Measurements from ENCODE around the gene FOXQ1. TPM values are rescaled to one million over a fixed set of nuclear protein-coding genes. Genes with fewer than 3 reads are reported as not detected.

The FOXQ1 gene
- total RNA-seq, 1 donor from 2014 or later: 0.39 TPM

DNA sequence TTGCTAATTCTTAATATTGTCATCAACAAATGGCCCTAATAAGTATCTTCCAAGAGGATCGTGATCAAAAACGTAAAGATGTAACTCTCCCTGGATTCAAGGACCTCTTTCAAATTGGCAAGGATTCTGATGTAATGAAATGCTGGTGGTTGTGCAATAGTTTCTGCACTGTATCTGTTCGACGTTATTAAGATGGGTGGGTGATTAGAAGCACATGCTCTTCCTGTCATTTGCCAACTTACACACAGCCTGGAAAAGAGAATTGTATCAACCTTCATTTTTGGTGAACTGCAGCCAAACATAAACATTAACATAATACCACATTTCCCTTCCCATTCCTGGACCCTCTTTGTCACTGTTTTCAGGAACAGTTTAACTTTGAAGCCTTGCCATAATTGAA lies 9.8 kb downstream of the FOXQ1 start:
- Histone ChIP-seq H3K9ac (ENCODE audit: low read length) (no peak overlapping the region), H3K27ac (ENCODE audit: low read depth, low read length) (no peak overlapping the region), H3K36me3 (ENCODE audit: insufficient read depth, low read length) (no peaks in the 10 kb centered on the region), H3K4me3 (ENCODE audit: insufficient read depth, low read depth, low read length) (no peak overlapping the region), H4K20me1 (ENCODE audit: insufficient read depth, low read length) (no peaks in the 10 kb centered on the region), H3K79me2 (ENCODE audit: insufficient read depth, low read length) (no peaks in the 10 kb centered on the region), H3K27me3 (ENCODE audit: insufficient read depth, low read length) (no peaks in the 10 kb centered on the region), H3K4me2 (ENCODE audit: low read length) (no peak overlapping the region), H3K9me3 (ENCODE audit: insufficient read depth, low read depth, low read length) (no peaks in the 10 kb centered on the region), H3K4me1 (ENCODE audit: insufficient read depth, low read length) (peaks cover 13% of the 10 kb centered on the region), H2AFZ (ENCODE audit: low read depth, low read length) (no peak overlapping the region)
- H3K9me3 Mint-ChIP-seq (ENCODE audit: unreplicated experiment): peaks cover 6% of the 10 kb centered on the region
- no peak overlapping the region for H3K4me3 Mint-ChIP-seq (ENCODE audit: unreplicated experiment)
- no peaks in the 10 kb centered on the region for H3K36me3 Mint-ChIP-seq (ENCODE audit: low read depth, unreplicated experiment)
- FAIRE-seq (no peak), DNase-seq (ENCODE audit: low read depth) (no peak)
- H3K27me3 Mint-ChIP-seq (ENCODE audit: low read depth, unreplicated experiment): peaks cover 7% of the 10 kb centered on the region
- TF ChIP-seq CTCF (IDR thresholded peaks at IDR 0.05; ENCODE audit: insufficient read depth, low read depth, low read length) (no peak), EZH2 (IDR thresholded peaks at IDR 0.05; ENCODE audit: insufficient read depth, low read length) (no peak)
- no peak overlapping the region for H3K27ac Mint-ChIP-seq (ENCODE audit: unreplicated experiment)
- peaks cover 18% of the 10 kb centered on the region for H3K4me1 Mint-ChIP-seq (ENCODE audit: low read depth, unreplicated experiment)

DNA sequence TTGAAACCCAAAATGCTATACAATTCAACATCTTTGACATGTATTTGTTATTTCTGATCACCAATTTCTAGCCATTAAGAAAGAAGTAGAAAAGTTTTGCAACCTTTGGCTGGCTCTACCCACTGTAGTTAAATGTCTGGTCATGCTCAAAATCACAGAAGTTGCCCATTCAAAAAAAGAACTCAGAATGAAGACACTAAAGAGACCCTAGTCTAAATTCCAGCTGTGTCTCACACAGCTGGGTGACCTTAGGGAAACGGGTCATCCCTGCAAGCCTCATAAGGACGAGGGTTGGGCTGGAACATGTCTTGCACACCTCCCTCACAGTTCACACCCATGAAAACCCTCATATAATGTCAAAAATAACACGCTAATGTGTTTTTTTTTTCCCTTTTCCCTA lies 10.3 kb downstream of the FOXQ1 start:
- peak overlapping the region; percentile 5 for H3K27ac Mint-ChIP-seq (ENCODE audit: unreplicated experiment)
- Histone ChIP-seq H3K4me3 (ENCODE audit: insufficient read depth, low read depth, low read length) (no peak overlapping the region), H3K79me2 (ENCODE audit: insufficient read depth, low read length) (no peaks in the 10 kb centered on the region), H3K27ac (ENCODE audit: low read depth, low read length) (no peak overlapping the region), H3K9ac (ENCODE audit: low read length) (no peak overlapping the region), H3K27me3 (ENCODE audit: insufficient read depth, low read length) (no peaks in the 10 kb centered on the region), H2AFZ (ENCODE audit: low read depth, low read length) (no peak overlapping the region), H3K4me1 (ENCODE audit: insufficient read depth, low read length) (peaks cover 13% of the 10 kb centered on the region), H4K20me1 (ENCODE audit: insufficient read depth, low read length) (no peaks in the 10 kb centered on the region), H3K4me2 (ENCODE audit: low read length) (no peak overlapping the region), H3K36me3 (ENCODE audit: insufficient read depth, low read length) (no peaks in the 10 kb centered on the region), H3K9me3 (ENCODE audit: insufficient read depth, low read depth, low read length) (no peaks in the 10 kb centered on the region)
- TF ChIP-seq EZH2 (IDR thresholded peaks at IDR 0.05; ENCODE audit: insufficient read depth, low read length) (no peak), CTCF (IDR thresholded peaks at IDR 0.05; ENCODE audit: insufficient read depth, low read depth, low read length) (no peak)
- H3K27me3 Mint-ChIP-seq (ENCODE audit: low read depth, unreplicated experiment): peaks cover 7% of the 10 kb centered on the region
- DNase-seq (ENCODE audit: low read depth): no peak
- H3K4me3 Mint-ChIP-seq (ENCODE audit: unreplicated experiment): no peak overlapping the region
- H3K9me3 Mint-ChIP-seq (ENCODE audit: unreplicated experiment): peaks cover 6% of the 10 kb centered on the region
- no peaks in the 10 kb centered on the region for H3K36me3 Mint-ChIP-seq (ENCODE audit: low read depth, unreplicated experiment)
- no peak for FAIRE-seq
- peaks cover 18% of the 10 kb centered on the region for H3K4me1 Mint-ChIP-seq (ENCODE audit: low read depth, unreplicated experiment)

GRCh38 chr6:1322696-1323219 lies 10.9 kb downstream of the FOXQ1 start:
- DNase-seq (ENCODE audit: low read depth): no peak
- TF ChIP-seq EZH2 (IDR thresholded peaks at IDR 0.05; ENCODE audit: insufficient read depth, low read length) (no peak), CTCF (IDR thresholded peaks at IDR 0.05; ENCODE audit: insufficient read depth, low read depth, low read length) (no peak)
- Histone ChIP-seq H3K9me3 (ENCODE audit: insufficient read depth, low read depth, low read length) (no peaks in the 10 kb centered on the region), H2AFZ (ENCODE audit: low read depth, low read length) (no peak overlapping the region), H3K36me3 (ENCODE audit: insufficient read depth, low read length) (no peaks in the 10 kb centered on the region), H4K20me1 (ENCODE audit: insufficient read depth, low read length) (no peaks in the 10 kb centered on the region), H3K9ac (ENCODE audit: low read length) (no peak overlapping the region), H3K4me2 (ENCODE audit: low read length) (no peak overlapping the region), H3K4me3 (ENCODE audit: insufficient read depth, low read depth, low read length) (no peak overlapping the region), H3K27me3 (ENCODE audit: insufficient read depth, low read length) (no peaks in the 10 kb centered on the region), H3K27ac (ENCODE audit: low read depth, low read length) (no peak overlapping the region), H3K4me1 (ENCODE audit: insufficient read depth, low read length) (peaks cover 13% of the 10 kb centered on the region), H3K79me2 (ENCODE audit: insufficient read depth, low read length) (no peaks in the 10 kb centered on the region)
- Mint-ChIP-seq H3K4me3 (ENCODE audit: unreplicated experiment) (no peak overlapping the region), H3K4me1 (ENCODE audit: low read depth, unreplicated experiment) (peaks cover 18% of the 10 kb centered on the region), H3K27ac (ENCODE audit: unreplicated experiment) (peak overlapping the region; percentile 80), H3K27me3 (ENCODE audit: low read depth, unreplicated experiment) (peaks cover 6% of the 10 kb centered on the region), H3K9me3 (ENCODE audit: unreplicated experiment) (peaks cover 6% of the 10 kb centered on the region), H3K36me3 (ENCODE audit: low read depth, unreplicated experiment) (no peaks in the 10 kb centered on the region)
- no peak for FAIRE-seq
